Central memory CD4-positive, alpha-beta T cell (primary cell): ENCODE results near the gene NFATC1.

Source experiments
- DNase-seq: peaks from one replicate; pipeline ENCODE4 v3.0.0; 2022
- total RNA-seq, 3 experiments: gene quantifications; one replicate each; lab custom pipeline; 2026; lab: John Stamatoyannopoulos, UW

Gene NFATC1
- 59.3 to 122 (median 103) reads per million in 3 experiments for total RNA-seq

DNA sequence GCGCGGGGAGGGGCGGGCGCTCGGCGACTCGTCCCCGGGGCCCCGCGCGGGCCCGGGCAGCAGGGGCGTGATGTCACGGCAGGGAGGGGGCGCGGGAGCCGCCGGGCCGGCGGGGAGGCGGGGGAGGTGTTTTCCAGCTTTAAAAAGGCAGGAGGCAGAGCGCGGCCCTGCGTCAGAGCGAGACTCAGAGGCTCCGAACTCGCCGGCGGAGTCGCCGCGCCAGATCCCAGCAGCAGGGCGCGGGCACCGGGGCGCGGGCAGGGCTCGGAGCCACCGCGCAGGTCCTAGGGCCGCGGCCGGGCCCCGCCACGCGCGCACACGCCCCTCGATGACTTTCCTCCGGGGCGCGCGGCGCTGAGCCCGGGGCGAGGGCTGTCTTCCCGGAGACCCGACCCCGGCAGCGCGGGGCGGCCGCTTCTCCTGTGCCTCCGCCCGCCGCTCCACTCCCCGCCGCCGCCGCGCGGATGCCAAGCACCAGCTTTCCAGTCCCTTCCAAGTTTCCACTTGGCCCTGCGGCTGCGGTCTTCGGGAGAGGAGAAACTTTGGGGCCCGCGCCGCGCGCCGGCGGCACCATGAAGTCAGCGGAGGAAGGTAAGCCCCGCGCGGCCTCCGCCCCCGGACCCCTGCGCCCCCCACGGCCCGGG lies at the start of gene NFATC1:
NFATC1 (plus strand) TSS at position 170 of the 644 bp plus-strand sequence; CDS start at position 465, 295 bp downstream.
- peak; percentile 74 for DNase-seq

DNA sequence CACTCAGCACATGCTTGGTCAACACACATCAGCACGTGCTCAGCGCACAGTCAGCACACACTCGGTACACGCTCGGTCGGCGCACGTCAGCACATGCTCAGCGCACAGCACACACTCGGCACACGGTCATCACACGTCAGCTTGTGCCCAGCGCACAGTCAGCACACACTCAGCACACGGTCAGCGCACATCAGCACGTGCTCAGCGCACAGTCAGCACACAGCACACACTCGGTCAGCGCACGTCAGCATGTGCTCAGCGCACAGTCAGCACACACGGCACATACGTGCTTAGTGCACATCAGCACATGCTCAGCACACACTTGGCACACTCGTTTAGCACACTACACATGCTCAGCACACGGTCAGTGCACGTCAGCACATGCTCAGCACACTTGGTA lies 49.7 kb upstream of the NFATC1 start:
- no peak for DNase-seq

GRCh38 chr18:79348066-79348465 lies 47.7 kb upstream of the NFATC1 start:
- no peak for DNase-seq

DNA sequence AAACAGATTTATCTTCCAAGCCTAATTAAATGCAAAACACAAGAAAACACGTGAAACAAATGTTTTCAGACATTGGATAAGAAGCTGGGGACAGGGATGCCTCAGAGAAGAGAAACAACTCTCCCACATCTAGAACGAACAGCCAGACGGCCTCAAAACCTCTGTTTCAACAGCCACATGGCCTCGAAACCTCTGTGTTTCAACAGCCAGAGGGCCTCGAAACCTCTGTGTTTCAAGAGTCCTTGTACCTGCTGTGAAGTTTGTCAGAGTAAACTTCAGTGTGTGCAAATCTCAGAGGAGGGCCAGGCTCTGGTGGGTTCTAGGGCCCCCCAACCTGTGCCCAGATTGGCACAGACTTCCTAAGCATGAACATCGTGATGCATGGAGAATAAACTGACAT lies 43.3 kb upstream of the NFATC1 start:
- DNase-seq, result no peak

GRCh38 chr18:79353267-79353666 lies 42.5 kb upstream of the NFATC1 start:
- DNase-seq, result no peak

- no peak for DNase-seq
These were observed 41.4 kb upstream of the NFATC1 start for GRCh38 chr18:79354350-79354749.

DNA sequence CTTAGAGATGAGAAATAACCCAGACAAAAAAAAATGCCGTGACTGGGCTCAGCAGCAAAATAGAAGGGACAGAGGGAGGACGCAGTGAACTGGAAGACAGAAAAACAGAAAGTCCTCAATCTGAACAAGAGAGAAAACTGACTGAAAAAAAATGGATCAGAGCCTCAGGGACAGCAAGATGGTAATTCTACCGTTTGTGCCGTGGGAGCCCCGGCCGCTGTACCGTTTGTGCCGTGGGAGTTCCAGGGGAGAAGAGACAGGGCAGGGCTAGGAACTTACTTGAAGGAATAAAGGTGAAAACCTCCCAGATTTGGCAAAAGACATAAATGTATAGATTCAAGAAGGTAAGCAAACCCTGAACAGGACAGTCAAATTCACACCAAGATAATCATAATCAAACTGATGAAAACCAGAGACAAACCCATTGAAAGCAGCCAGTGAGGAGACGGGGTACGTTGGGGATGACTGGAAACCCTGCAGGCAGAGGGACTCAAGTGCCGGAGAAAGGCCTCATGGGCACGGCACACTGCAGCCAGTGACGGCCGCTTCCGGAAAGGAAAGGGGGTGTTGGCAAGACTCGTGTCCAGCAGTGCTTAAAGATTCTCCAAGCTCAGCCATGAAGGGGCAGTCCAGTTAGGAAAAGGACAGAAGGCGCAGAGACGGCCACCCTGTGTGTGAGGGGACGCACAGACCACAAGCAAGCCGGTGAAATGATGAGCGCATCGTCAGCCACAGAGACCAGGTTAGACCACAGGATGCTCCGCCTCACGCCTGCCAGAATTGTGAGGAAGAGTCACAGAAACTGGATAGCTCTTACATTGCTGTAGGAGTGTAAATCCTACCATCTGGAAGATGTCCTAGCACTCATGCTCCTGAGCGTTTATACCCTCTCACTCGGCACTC lies 40.0 kb upstream of the NFATC1 start:
- no peak for DNase-seq

- no peak for DNase-seq
These were observed 39.3 kb upstream of the NFATC1 start for GRCh38 chr18:79356435-79356834.

DNA sequence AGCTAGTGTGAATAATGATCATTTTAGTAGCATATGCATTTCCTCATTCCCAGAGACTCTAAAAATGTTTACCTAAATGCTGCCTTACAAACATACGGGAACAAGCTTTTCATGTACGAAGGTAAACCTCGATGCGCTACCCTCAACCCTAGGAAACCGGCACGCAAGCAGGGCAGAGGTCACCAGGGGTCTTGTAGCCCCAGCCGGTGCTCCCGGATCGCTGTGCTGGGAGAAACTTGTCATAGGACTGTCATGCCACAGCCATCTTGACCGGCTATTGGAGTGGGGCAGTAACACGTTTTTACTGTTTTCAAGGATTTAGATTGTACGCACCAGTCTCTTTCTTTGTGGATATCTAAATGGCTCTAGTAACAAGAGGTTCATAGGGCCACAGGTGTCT lies 34.8 kb upstream of the NFATC1 start:
- no peak for DNase-seq

- DNase-seq, result no peak
These were observed 33.8 kb upstream of the NFATC1 start for GRCh38 chr18:79361766-79362522.

DNA sequence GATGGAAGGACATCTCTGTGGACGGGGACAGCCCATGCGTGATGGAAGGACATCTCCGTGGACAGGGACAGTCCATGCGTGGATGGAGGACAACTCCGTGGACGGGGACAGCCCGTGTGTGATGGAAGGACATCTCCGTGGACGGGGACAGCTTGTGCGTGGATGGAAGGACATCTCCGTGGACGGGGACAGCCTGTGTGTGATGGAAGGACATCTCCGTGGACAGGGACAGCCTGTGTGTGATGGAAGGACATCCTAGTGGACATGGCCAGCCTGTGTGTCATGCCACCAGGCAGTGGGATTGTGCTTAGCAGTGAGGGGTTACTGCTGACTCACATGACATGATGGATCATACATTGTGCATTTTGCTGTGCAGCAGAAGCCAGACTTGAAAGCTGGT lies 30.0 kb upstream of the NFATC1 start:
- DNase-seq, result no peak

DNA sequence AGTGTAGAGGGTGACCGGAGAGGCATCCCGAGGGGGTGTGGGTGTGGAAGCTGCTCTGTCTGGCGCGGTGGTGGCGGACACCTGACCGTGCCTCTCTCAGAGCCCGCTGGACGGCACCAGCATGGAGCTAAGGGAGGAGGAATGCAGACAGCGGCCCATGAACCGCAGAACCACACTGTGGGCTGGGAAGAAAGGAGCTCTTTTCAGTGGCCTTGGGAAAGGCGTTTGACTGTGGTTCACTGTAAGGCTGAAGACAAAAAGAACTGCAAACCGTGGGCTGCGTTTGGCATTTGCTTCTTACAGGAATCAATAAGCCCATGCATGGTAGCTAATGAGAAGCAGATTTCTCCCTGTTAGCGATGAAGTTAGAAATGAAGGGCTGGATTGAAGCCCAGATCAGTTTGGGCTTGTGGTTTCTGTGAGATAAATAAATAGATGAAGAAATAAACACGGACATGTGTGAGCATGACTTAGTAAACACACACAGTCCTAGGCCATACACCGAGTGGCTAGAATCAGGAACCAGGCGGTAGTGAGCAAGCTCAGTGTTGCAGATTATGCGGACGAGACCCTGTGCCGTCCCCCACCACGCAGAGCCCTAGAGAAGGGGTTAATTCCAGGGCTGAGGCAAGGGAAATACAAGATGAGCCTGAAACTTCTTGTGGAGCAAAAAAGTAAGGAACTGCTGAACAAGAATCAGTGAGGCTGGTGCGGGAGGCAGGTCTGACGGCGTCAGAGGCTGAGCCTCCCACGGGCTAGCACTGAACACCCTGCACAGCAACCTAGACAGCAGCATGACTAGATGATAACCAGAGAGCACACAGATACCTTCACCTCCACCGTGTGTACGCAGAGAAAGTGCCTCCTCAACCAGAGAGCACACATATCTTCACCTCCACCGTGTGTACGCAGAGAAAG lies 29.3 kb upstream of the NFATC1 start:
- no peak for DNase-seq

DNA sequence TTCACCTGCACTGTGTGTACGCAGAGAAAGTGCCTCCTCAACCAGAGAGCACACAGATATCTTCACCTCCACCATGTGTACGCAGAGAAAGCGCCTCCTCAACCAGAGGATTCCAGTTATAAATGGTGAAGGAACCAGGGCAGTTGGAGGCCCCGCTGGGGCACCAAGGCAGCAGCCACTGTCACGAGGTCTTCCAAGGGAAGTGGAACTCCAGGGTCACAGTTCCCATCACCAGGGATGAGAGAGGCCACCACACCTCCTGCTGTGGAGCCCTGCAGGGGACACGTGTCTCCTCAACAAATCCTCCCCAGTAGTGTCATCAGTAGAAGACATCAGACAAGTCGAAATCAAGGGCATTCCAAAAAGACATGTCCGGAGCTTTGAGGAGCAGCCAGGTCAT lies 28.2 kb upstream of the NFATC1 start:
- DNase-seq, result no peak

DNA sequence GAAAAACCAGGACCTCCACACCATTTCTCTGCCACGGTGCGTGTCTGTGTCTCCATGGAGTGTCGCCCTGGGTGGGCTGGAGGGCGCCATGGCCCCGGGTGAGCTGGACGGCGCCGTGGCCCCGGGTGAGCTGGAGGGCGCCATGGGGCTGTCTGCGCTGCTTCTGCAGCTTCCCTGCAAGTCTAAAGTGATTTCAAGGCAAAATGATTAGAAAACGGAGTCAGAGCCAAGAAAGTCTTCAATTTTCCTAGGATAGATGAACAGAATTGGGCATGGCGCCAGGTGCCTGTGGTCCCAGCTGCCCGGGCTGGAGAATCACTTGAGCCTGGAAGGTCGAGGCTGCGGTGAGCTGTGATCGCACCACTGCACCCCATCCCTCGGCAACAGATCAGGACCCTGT lies 27.7 kb upstream of the NFATC1 start:
- DNase-seq, result no peak

- DNase-seq, result no peak
These were observed 27.0 kb upstream of the NFATC1 start for GRCh38 chr18:79368681-79369080.

DNA sequence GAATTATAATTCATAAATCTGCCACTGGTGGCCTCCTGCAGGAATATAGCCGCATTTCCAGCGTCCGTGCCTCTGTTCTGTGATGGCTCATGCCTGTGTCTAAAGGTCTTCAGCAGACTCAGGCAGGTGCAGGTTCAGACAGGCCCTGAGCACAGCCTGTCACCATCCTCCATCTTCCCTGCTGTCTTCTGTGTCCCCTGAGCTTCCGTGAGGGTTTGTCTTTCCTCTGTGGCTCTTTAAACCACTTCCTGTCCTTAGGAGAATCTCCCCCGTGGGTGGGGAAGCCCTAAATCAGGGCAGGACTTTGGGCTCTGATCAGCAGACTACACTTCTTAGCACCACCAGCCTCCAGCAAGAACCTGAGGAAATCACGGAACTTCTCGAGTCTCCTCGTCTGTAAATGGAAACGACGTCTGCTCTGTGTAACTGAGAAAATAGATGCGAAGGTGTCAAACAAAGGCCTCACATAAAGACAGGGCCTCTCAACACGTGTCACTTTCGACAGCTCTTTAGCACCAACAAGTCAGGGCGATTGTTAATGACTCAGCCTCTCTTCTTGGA lies 24.1 kb upstream of the NFATC1 start:
- DNase-seq, result no peak

DNA sequence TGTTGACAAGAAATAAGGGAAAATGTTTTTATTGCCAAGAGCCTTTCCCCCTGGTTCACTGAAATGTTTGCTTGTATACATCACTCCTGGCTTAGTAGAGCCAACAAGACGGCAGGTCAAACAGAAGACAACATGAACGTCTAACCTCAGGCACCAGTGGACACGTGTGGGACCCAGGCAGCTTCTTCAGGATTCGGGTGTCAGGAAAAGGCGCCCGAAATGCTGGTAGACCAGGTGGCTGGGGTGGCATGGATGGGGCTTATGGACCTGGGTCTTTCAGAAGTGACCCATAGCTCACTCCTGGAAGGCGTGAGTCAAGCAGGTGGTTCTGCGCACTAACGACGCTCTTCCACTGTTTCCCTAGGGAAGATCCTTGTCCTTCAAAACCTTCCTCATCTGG lies 23.3 kb upstream of the NFATC1 start:
- no peak for DNase-seq

GRCh38 chr18:79372991-79373390 lies 22.7 kb upstream of the NFATC1 start:
- DNase-seq, result no peak

GRCh38 chr18:79373736-79374135 lies 22.0 kb upstream of the NFATC1 start:
- no peak for DNase-seq

GRCh38 chr18:79374408-79375171 lies 21.1 kb upstream of the NFATC1 start:
- no peak for DNase-seq
